HEK293T (cell line): ENCODE data around the gene ZBTB21.

Experiments used
- ARNT ChIP-seq: fragments of 450-650 bp; IDR thresholded peaks from 2 replicates; pipeline ENCODE4 v1.6.1; 2017; ENCODE audit warnings: mild to moderate bottlenecking
- BHLHE40 ChIP-seq: fragments of 450-650 bp; IDR thresholded peaks from 2 replicates; pipeline ENCODE4 v1.6.1; 2016; ENCODE audit warnings: mild to moderate bottlenecking, moderate library complexity, borderline replicate concordance
- CTBP1 ChIP-seq: fragments of 450-650 bp; IDR thresholded peaks from 2 replicates; pipeline ENCODE4 v1.6.1; 2016; ENCODE audit warnings: borderline replicate concordance
- ELF4 ChIP-seq: fragments of 450-650 bp; IDR thresholded peaks from 2 replicates; pipeline ENCODE4 v1.6.1; 2017; ENCODE audit warnings: antibody characterized with exemption
- FOXA1 ChIP-seq: fragments of 450-650 bp; IDR thresholded peaks from 2 replicates; pipeline ENCODE4 v1.6.1; 2016; ENCODE audit warnings: mild to moderate bottlenecking
- FOXK2 ChIP-seq: fragments of 450-650 bp; IDR thresholded peaks from 2 replicates; pipeline ENCODE4 v1.6.1; 2016; ENCODE audit warnings: mild to moderate bottlenecking
- FOXM1 ChIP-seq: fragments of 450-650 bp; IDR thresholded peaks from 2 replicates; pipeline ENCODE4 v1.6.1; 2017; ENCODE audit warnings: mild to moderate bottlenecking, borderline replicate concordance
- PKNOX1 ChIP-seq: fragments of 450-650 bp; IDR thresholded peaks from 2 replicates; pipeline ENCODE4 v1.6.1; 2016
- SP1 ChIP-seq: fragments of 450-650 bp; IDR thresholded peaks from 2 replicates; pipeline ENCODE4 v1.6.1; 2017
- SUZ12 ChIP-seq: fragments of 450-650 bp; IDR thresholded peaks from 2 replicates; pipeline ENCODE4 v1.6.1; 2016; ENCODE audit warnings: mild to moderate bottlenecking
- ZNF384 ChIP-seq: fragments of 450-650 bp; IDR thresholded peaks from 2 replicates; pipeline ENCODE4 v1.6.1; 2016

- no peak for TF ChIP-seq SUZ12
- TF ChIP-seq CTBP1: no peak
- TF ChIP-seq SP1: no peak
- no peak for TF ChIP-seq FOXA1
- TF ChIP-seq BHLHE40: no peak
- TF ChIP-seq FOXM1: no peak
- no peak for TF ChIP-seq ZNF384
- no peak for TF ChIP-seq ELF4
- no peak for TF ChIP-seq ARNT
- TF ChIP-seq FOXK2: no peak
- no peak for TF ChIP-seq PKNOX1
These were observed 34.5 kb downstream of the ZBTB21 start for GRCh38 chr21:41975391-41976272.
